Subcutaneous abdominal adipose tissue (tissue), 5 donors: Measurements from ENCODE around the gene SAMD1.
"Not testable (repeated sequence)": the region's sequence is repeated elsewhere in the genome, so short reads cannot be mapped to it uniquely, and the experiment has no call there.

ENCODE experiments used
- H3K27ac ChIP-seq: one replicate; pipeline ENCODE4 v1.7.0; 2013; ENCODE audit warnings: low read depth, mild to moderate bottlenecking, inconsistent platforms, low read length, moderate library complexity
- H3K27me3 ChIP-seq, 5 donors: one replicate each; pipeline ENCODE4 v1.7.0; 2013; ENCODE audit warnings: low read length in 5 of 5, inconsistent platforms in 1 of 5; ENCODE audit not compliant: control insufficient read depth in 5 of 5, insufficient read depth in 4 of 5
- H3K36me3 ChIP-seq, 5 donors: one replicate each; pipeline ENCODE4 v1.7.0; 2013; ENCODE audit warnings: low read length in 5 of 5; ENCODE audit not compliant: control insufficient read depth in 5 of 5, insufficient read depth in 5 of 5
- H3K4me1 ChIP-seq, 5 donors: one replicate each; pipeline ENCODE4 v1.7.0; 2013; ENCODE audit warnings: low read length in 5 of 5, mild to moderate bottlenecking in 3 of 5, moderate library complexity in 1 of 5; ENCODE audit not compliant: control insufficient read depth in 5 of 5, insufficient read depth in 5 of 5
- H3K4me3 ChIP-seq, 5 donors: one replicate each; pipeline ENCODE4 v1.7.0; 2013; ENCODE audit warnings: low read length in 5 of 5, low read depth in 1 of 5
- H3K9ac ChIP-seq, 5 donors: one replicate each; pipeline ENCODE4 v1.7.0; 2013; ENCODE audit warnings: low read length in 5 of 5, mild to moderate bottlenecking in 4 of 5, moderate library complexity in 3 of 5
- H3K9me3 ChIP-seq, 5 donors: one replicate each; pipeline ENCODE4 v1.7.0; 2013; ENCODE audit warnings: low read length in 5 of 5; ENCODE audit not compliant: control insufficient read depth in 5 of 5
- donor health status: healthy.
- donor health status: healthy.
- donor health status: healthy.
- donor health status: healthy.
- donor health status: healthy.

SAMD1 gene

DNA sequence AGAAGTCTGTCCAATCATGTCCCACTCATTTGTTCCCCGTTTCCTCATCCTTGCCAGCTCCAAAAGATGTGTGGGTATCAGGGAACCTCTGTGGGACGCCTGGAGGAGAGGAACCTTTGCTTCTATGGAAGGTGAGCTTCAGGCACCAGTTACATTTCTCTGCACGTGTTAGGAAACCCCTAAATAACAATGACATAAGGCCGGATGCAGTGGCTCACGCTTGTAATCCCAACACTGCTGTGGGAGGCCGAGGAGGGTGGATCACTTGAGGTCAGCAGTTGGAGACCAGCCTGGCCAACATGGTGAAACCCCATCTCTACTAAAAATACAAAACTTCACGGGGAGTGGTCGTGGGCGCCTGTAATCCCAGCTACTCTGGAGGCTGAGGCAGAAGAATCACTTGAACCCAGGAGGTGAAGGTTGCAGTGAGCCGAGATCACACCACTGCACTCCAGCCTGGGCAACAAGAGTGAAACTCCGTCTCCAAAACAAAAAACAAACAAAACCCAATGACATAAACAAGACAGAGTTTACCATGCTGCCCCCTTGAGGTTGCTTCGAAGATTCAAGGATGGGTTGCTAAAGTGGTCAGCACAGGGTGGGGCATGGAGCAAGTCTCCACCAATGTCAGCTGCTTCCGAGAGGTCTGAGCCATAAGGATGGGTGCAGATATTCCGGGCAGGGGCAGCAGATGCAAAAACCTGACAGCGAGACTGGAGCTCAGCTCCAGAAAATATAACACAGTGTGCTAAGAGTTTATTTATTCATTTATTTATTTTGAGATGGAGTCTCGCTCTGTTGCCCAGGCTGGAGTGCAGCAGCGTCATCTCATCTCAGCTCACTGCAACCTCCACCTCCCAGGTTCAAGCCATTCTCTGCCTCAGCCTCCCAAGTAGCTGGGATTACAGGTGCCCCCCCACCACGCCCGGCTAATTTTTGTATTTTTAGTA, 47.6 kb downstream of the SAMD1 start:
- H3K4me3 ChIP-seq, H3K9me3 ChIP-seq, H3K27ac ChIP-seq, H3K27me3 ChIP-seq, H3K9ac ChIP-seq: not testable (repeated sequence)
- peaks cover 0 to 11% (median 4%) of the 10 kb centered on the region in 5 donors for H3K36me3 ChIP-seq
- H3K4me1 ChIP-seq, result peaks cover 0 to 11% (median 8%) of the 10 kb centered on the region in 5 donors

GRCh38 chr19:14039181-14039580, 51.4 kb downstream of the SAMD1 start:
- Histone ChIP-seq H3K9me3 (no peaks in the 10 kb centered on the region), H3K27me3 (no peaks in the 10 kb centered on the region), H3K27ac (no peak overlapping the region), H3K4me3 (no peak overlapping the region), H3K4me1 (peaks cover 0 to 16% (median 8%) of the 10 kb centered on the region in 5 donors), H3K36me3 (peaks cover 0 to 5% (median 0%) of the 10 kb centered on the region in 5 donors), H3K9ac (no peak overlapping the region)
